CD4-positive, CD25-positive, alpha-beta regulatory T cell (primary cell): ENCODE measurements around the gene KRT222. TPM values are rescaled to one million over a fixed set of nuclear protein-coding genes. Genes with fewer than 3 reads are reported as not detected.

Source experiments
- ATAC-seq, 2 donors: fragments of 150-1000 bp; cut with Tn5 transposase; one replicate each; pipeline ENCODE4 v1.10.0; 2021; ENCODE audit warnings: low read depth in 2 of 2, moderate number of reproducible peaks in 2 of 2, moderate library complexity in 1 of 2
- DNase-seq, 3 donors: peaks; one replicate each; pipeline versions ENCODE4 v3.0.0 to v3.0.0-alpha.2; 2012 to 2022; ENCODE audit warnings: mixed read lengths in 1 of 3
- H3K27ac ChIP-seq: one replicate; pipeline ENCODE4 v1.7.0; 2013; ENCODE audit warnings: mild to moderate bottlenecking, low read length; ENCODE audit not compliant: insufficient read depth, poor library complexity, severe bottlenecking
- H3K27me3 ChIP-seq: one replicate; pipeline ENCODE4 v1.7.0; 2013; ENCODE audit warnings: low read length; ENCODE audit not compliant: control insufficient read depth, insufficient read depth
- H3K36me3 ChIP-seq: one replicate; pipeline ENCODE4 v1.7.0; 2013; ENCODE audit warnings: mild to moderate bottlenecking, low read length, moderate library complexity; ENCODE audit not compliant: control insufficient read depth, insufficient read depth
- H3K4me1 ChIP-seq: 2 replicates; pipeline ENCODE4 v1.7.0; 2013; ENCODE audit warnings: mild to moderate bottlenecking, low read length; ENCODE audit not compliant: insufficient read depth, control insufficient read depth, poor library complexity, severe bottlenecking
- H3K4me3 ChIP-seq: one replicate; pipeline ENCODE4 v1.7.0; 2013; ENCODE audit warnings: low read depth, mild to moderate bottlenecking, low read length, moderate library complexity
- H3K9me3 ChIP-seq, 2 experiments: 1 replicate in 1 of 2; 2 replicates in 1 of 2; pipeline ENCODE4 v1.7.0; 2013; ENCODE audit warnings: low read length in 2 of 2, mild to moderate bottlenecking in 1 of 2, moderate library complexity in 1 of 2; ENCODE audit not compliant: control insufficient read depth in 2 of 2
- H3K27ac Mint-ChIP-seq, 3 donors: one replicate each; pipeline ENCODE4 v1.8.0; 2020 to 2022; ENCODE audit warnings: mild to moderate bottlenecking in 3 of 3, mixed read lengths in 3 of 3, moderate library complexity in 2 of 3
- H3K27me3 Mint-ChIP-seq: one replicate; pipeline ENCODE4 v1.8.0; 2022; ENCODE audit warnings: mild to moderate bottlenecking, mixed read lengths
- H3K36me3 Mint-ChIP-seq: one replicate; pipeline ENCODE4 v1.8.0; 2020; ENCODE audit warnings: mixed read lengths
- H3K4me1 Mint-ChIP-seq, 4 donors: one replicate each; pipeline ENCODE4 v1.8.0; 2020 to 2022; ENCODE audit warnings: mixed read lengths in 4 of 4, mild to moderate bottlenecking in 1 of 4
- H3K4me3 Mint-ChIP-seq, 4 donors: one replicate each; pipeline ENCODE4 v1.8.0; 2020 to 2022; ENCODE audit warnings: mild to moderate bottlenecking in 4 of 4, mixed read lengths in 4 of 4, moderate library complexity in 3 of 4
- H3K9me3 Mint-ChIP-seq, 7 donors: one replicate each; pipeline ENCODE4 v1.8.0; 2020 to 2022; ENCODE audit warnings: mixed read lengths in 7 of 7, mild to moderate bottlenecking in 3 of 7, moderate library complexity in 2 of 7
- polyA plus RNA-seq, 4 donors: library from polyadenylated mRNA; unstranded; fragments of 300-500 nt; fragmentation: Illumina TruSeq; gene quantifications; one replicate each; pipeline ENCODE4 v1.2.3, GENCODE V29; 2021
- total RNA-seq: library from RNA; stranded (reverse); gene quantifications from one replicate; pipeline ENCODE4 v1.2.3, GENCODE V29; 2022

Gene KRT222
- total and polyA plus RNA-seq, 5 donors from 2014 or later, result 0.23 TPM; not detected in 4

- H3K36me3 Mint-ChIP-seq, result no peaks in the 10 kb centered on the region
- H3K4me3 Mint-ChIP-seq, result peak overlapping the region; percentile 75 to 82 (median 80)
- no peak for ATAC-seq
- H3K9me3 ChIP-seq, result no peaks in the 10 kb centered on the region
- no peaks in the 10 kb centered on the region for H3K36me3 ChIP-seq
- peak overlapping the region; percentile 51 for H3K4me3 ChIP-seq
- H3K27me3 ChIP-seq, result no peaks in the 10 kb centered on the region
- peak overlapping the region; percentile 98 for H3K27ac ChIP-seq
- no peak for DNase-seq
- H3K9me3 Mint-ChIP-seq, result peaks cover 0 to 1% (median 0%) of the 10 kb centered on the region in 7 donors
- H3K27ac Mint-ChIP-seq, result peak overlapping the region; percentile 96 to 99 (median 98)
- peaks cover 99% of the 10 kb centered on the region for H3K4me1 ChIP-seq
- peaks cover 7% of the 10 kb centered on the region for H3K27me3 Mint-ChIP-seq
- peaks cover 14 to 99% (median 75%) of the 10 kb centered on the region in 4 donors for H3K4me1 Mint-ChIP-seq
Measured at GRCh38 chr17:40606548-40607353, 58.2 kb downstream of the KRT222 start.

GRCh38 chr17:40605306-40605705, 59.7 kb downstream of the KRT222 start:
- peak; percentile 69 to 71 for ATAC-seq
- H3K9me3 Mint-ChIP-seq, result peaks cover 0 to 1% (median 0%) of the 10 kb centered on the region in 7 donors
- peaks cover 100% of the 10 kb centered on the region for H3K4me1 ChIP-seq

More at GRCh38 chr17:40605306-40605705, 59.7 kb downstream of the KRT222 start:
- DNase-seq, result peak; percentile 40 to 88 (median 54)
- no peaks in the 10 kb centered on the region for H3K36me3 ChIP-seq
- peak overlapping the region; percentile 39 for H3K4me3 ChIP-seq
- Mint-ChIP-seq H3K27ac (peak overlapping the region; percentile 98 to 100 (median 99)), H3K36me3 (no peaks in the 10 kb centered on the region), H3K4me1 (peaks cover 14 to 99% (median 75%) of the 10 kb centered on the region in 4 donors), H3K4me3 (peak overlapping the region; percentile 74 to 91 (median 80)), H3K27me3 (peaks cover 4% of the 10 kb centered on the region)
- H3K27me3 ChIP-seq, result no peaks in the 10 kb centered on the region
- H3K9me3 ChIP-seq, result no peaks in the 10 kb centered on the region
- H3K27ac ChIP-seq, result peak overlapping the region; percentile 98

Other genes with a start within 250 kb of the KRT222 start
- gene TOP2A, start 247.3 kb downstream of the KRT222 start, total RNA-seq, result 13.2 TPM
- 1 to 10 TPM; 2.1 to 8.1 (median 2.6) TPM for gene TOP2A, start 247.3 kb downstream of the KRT222 start, polyA plus RNA-seq
- 3.7 TPM for gene IGFBP4, start 221.7 kb downstream of the KRT222 start, total RNA-seq
- gene IGFBP4, start 221.7 kb downstream of the KRT222 start, polyA plus RNA-seq, result 1 to 10 TPM in 3 of 4 donors, under 1 TPM in 1; 0.63 to 1.3 (median 1.2) TPM
- gene TNS4, start 163.6 kb downstream of the KRT222 start, total RNA-seq, result 1.1 TPM
- gene TNS4, start 163.6 kb downstream of the KRT222 start, polyA plus RNA-seq, result under 1 TPM in 1 of 4 donors, not detected in 3; 0.16 TPM
- 192 TPM for gene CCR7, start 99.7 kb downstream of the KRT222 start, total RNA-seq
- gene CCR7, start 99.7 kb downstream of the KRT222 start, polyA plus RNA-seq, result 100 to 1,000 TPM; 351 to 828 (median 609) TPM
- gene SMARCE1, start 17.4 kb downstream of the KRT222 start, total RNA-seq, result 76.9 TPM
- gene SMARCE1, start 17.4 kb downstream of the KRT222 start, polyA plus RNA-seq, result 100 to 1,000 TPM; 169 to 228 (median 179) TPM
- not detected for gene KRT24, start 38.6 kb upstream of the KRT222 start, total RNA-seq
- gene KRT24, start 38.6 kb upstream of the KRT222 start, polyA plus RNA-seq, result under 1 TPM in 1 of 4 donors, not detected in 3; 0.15 TPM
- not detected for gene KRT25, start 90.2 kb upstream of the KRT222 start, total RNA-seq
- gene KRT25, start 90.2 kb upstream of the KRT222 start, polyA plus RNA-seq, result not detected
- gene KRT26, start 107.0 kb upstream of the KRT222 start, total RNA-seq, result not detected
- not detected for gene KRT26, start 107.0 kb upstream of the KRT222 start, polyA plus RNA-seq
- gene KRT27, start 117.4 kb upstream of the KRT222 start, total RNA-seq, result not detected
- gene KRT27, start 117.4 kb upstream of the KRT222 start, polyA plus RNA-seq, result not detected
- not detected for gene KRT28, start 134.8 kb upstream of the KRT222 start, total RNA-seq
- not detected for gene KRT28, start 134.8 kb upstream of the KRT222 start, polyA plus RNA-seq
- gene KRT10, start 157.4 kb upstream of the KRT222 start, total RNA-seq, result 28.1 TPM
- 100 to 1,000 TPM; 125 to 172 (median 148) TPM for gene KRT10, start 157.4 kb upstream of the KRT222 start, polyA plus RNA-seq
- not detected for gene KRT12, start 202.0 kb upstream of the KRT222 start, total RNA-seq
- not detected for gene KRT12, start 202.0 kb upstream of the KRT222 start, polyA plus RNA-seq
- not detected for gene KRT20, start 220.1 kb upstream of the KRT222 start, total RNA-seq
- not detected for gene KRT20, start 220.1 kb upstream of the KRT222 start, polyA plus RNA-seq